MM.1S (cell line): ENCODE data around the gene CD101.

Experiments used
- CTCF ChIP-seq: fragments of 300-600 bp; sonication (generic); IDR thresholded peaks from 2 replicates; pipeline ENCODE4 v1.5.1; 2016; ENCODE audit warnings: antibody characterized with exemption, low read length, mixed read lengths
- EZH2 ChIP-seq: fragments of 300-600 bp; sonication (generic); optimal IDR thresholded peaks from 2 replicates; pipeline ENCODE3; 2017; ENCODE audit warnings: low read depth, mild to moderate bottlenecking, antibody characterized with exemption, low read length, mixed read lengths

GRCh38 chr1:116993286-116993685 lies 8.3 kb upstream of the CD101 start:
- TF ChIP-seq CTCF (no peak), EZH2 (no peak)
